Activated T-cell treated with anti-CD3 and anti-CD28 coated beads for 1 hour (primary cell): Measurements from ENCODE around the gene SMC6.
A peak's percentile ranks its signal among the peaks of the same experiment; 100 is the strongest.

Experiments used
- DNase-seq: peaks from one replicate; pipeline ENCODE4 v3.0.0-alpha.2; 2020; ENCODE audit warnings: low read depth

SMC6 gene

GRCh38 chr2:17753803-17754663 lies at the start of gene SMC6, which contains the start of gene GEN1:
TSS of gene SMC6 (minus strand) at chr2:17753810. CDS start at chr2:17745946, 7,864 bp downstream.
TSS of gene GEN1 (plus strand) at chr2:17754138. CDS start at chr2:17759944, 5,806 bp downstream.
- peak; percentile 89 for DNase-seq

- DNase-seq = no peak
Measured at GRCh38 chr2:17800693-17801458, 47.3 kb upstream of the SMC6 start.

GRCh38 chr2:17800219-17800618 lies 46.6 kb upstream of the SMC6 start:
- DNase-seq = no peak

- no peak for DNase-seq
Measured at GRCh38 chr2:17799301-17800120, 45.9 kb upstream of the SMC6 start.

GRCh38 chr2:17798338-17798737 lies 44.7 kb upstream of the SMC6 start:
- no peak for DNase-seq

GRCh38 chr2:17795309-17795708 lies 41.7 kb upstream of the SMC6 start:
- DNase-seq = no peak

GRCh38 chr2:17793803-17794354 lies 40.3 kb upstream of the SMC6 start:
- no peak for DNase-seq

GRCh38 chr2:17793296-17793695 lies 39.7 kb upstream of the SMC6 start:
- DNase-seq = no peak

GRCh38 chr2:17792515-17792914 lies 38.9 kb upstream of the SMC6 start:
- no peak for DNase-seq

- no peak for DNase-seq
Measured at GRCh38 chr2:17791817-17792130, 38.2 kb upstream of the SMC6 start.

- DNase-seq = no peak
Measured at GRCh38 chr2:17791121-17791816, 37.7 kb upstream of the SMC6 start.

- no peak for DNase-seq
Measured at GRCh38 chr2:17790536-17790935, 36.9 kb upstream of the SMC6 start.

GRCh38 chr2:17788773-17789172 lies 35.2 kb upstream of the SMC6 start:
- no peak for DNase-seq

GRCh38 chr2:17786727-17787126 lies 33.1 kb upstream of the SMC6 start:
- no peak for DNase-seq

- DNase-seq = no peak
Measured at GRCh38 chr2:17781482-17781881, 27.9 kb upstream of the SMC6 start.

GRCh38 chr2:17780546-17780945 lies 26.9 kb upstream of the SMC6 start:
- DNase-seq = no peak

GRCh38 chr2:17772532-17772931 lies 18.9 kb upstream of the SMC6 start:
- no peak for DNase-seq

- no peak for DNase-seq
Measured at GRCh38 chr2:17771956-17772355, 18.3 kb upstream of the SMC6 start.

- no peak for DNase-seq
Measured at GRCh38 chr2:17768894-17769293, 15.3 kb upstream of the SMC6 start.

GRCh38 chr2:17765398-17765797 lies 11.8 kb upstream of the SMC6 start:
- no peak for DNase-seq

GRCh38 chr2:17763641-17764333 lies 10.2 kb upstream of the SMC6 start:
- no peak for DNase-seq
